Neural cell (in vitro differentiated cells): Measurements from ENCODE around the gene TEDC1.

Experiments used
- POLR2AphosphoS5 ChIP-seq: IDR thresholded peaks from 2 replicates; pipeline ENCODE4 v1.6.1; 2012
- SMC3 ChIP-seq: fragments of 450-650 bp; conservative IDR thresholded peaks from 2 replicates; pipeline ENCODE4 v1.6.1; 2014; ENCODE audit warnings: antibody characterized with exemption, mild to moderate bottlenecking, moderate library complexity; ENCODE audit not compliant: poor library complexity

GRCh38 chr14:105484997-105485393, 6.1 kb upstream of the TEDC1 start:
- TF ChIP-seq SMC3 = no peak
- no peak for TF ChIP-seq POLR2AphosphoS5
